ENCODE measurements around the gene LENG9.

DNA sequence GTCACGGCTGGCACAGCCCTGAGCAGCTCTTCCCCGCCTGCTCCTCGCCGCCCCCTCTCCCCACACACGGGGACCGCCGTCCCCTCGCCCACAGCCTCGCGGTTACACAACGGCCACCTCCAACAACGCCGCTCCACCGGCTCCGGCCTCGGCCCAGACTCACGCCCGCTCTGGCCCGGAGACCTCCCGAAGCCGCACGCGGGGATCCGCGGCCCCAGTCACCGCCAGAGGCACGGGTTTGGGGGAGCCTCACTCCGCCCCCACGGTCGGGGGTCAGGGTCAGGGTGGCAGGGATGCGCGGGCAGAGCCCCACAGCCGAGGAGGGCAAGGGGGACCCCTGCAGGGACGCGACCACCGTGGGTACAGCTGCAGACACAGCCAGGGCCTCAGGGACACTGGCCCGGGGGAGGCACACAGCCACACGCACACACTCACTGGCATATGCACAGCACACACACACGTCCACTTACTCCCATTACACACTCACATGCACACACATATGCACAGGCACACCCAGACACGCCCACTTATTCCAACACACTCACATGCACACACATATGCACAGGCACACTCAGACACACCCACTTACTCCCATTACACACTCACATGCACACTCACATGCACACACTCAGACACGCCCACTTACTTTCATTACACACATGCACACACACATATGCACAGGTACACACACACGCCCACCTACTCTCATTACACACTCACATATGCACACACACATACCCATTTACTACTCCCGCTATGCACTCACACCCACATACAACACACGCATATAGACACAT, 46.7 kb downstream of the LENG9 start:
- TF ChIP-seq CTCF (IDR thresholded peaks at IDR 0.05; ENCODE audit: low read length) (no peak), EZH2 (IDR thresholded peaks at IDR 0.05; ENCODE audit: borderline replicate concordance, low read length) (no peak)

Data from OCI-LY1 (cell line).